ENCODE results near the gene TMPO. TPM values are rescaled to one million over a fixed set of nuclear protein-coding genes. Genes with fewer than 3 reads are reported as not detected.
"Not testable (repeated sequence)": the region's sequence is repeated elsewhere in the genome, so short reads cannot be mapped to it uniquely, and the experiment has no call there.

TMPO gene
- polyA plus RNA-seq, 2 donors = 29.1 to 34.5 TPM

- 46 to 66% methylated on average over 1 of the region's 1 CpG for WGBS, 2 donors
- Histone ChIP-seq H3K27ac (ENCODE audit: low read depth in 2 of 2, low read length in 1 of 2) (no peak overlapping the region), H3K4me1 (ENCODE audit: control insufficient read depth in 2 of 2, insufficient read depth in 2 of 2, low read length in 1 of 2) (no peaks in the 10 kb centered on the region), H3K36me3 (ENCODE audit: control insufficient read depth in 2 of 2, insufficient read depth in 2 of 2, low read length in 1 of 2) (no peaks in the 10 kb centered on the region), H3K27me3 (ENCODE audit: control insufficient read depth in 1 of 2, insufficient read depth in 2 of 2, low read length in 2 of 2) (no peaks in the 10 kb centered on the region), H3K4me3 (ENCODE audit: low read depth in 1 of 2, low read length in 2 of 2) (no peak overlapping the region), H3K9me3 (ENCODE audit: control insufficient read depth in 2 of 2, insufficient read depth in 1 of 2, low read depth in 1 of 2, low read length in 1 of 2) (no peaks in the 10 kb centered on the region)
Observed at GRCh38 chr12:98574110-98574509, 58.7 kb downstream of the TMPO start.

GRCh38 chr12:98575013-98575412 lies 59.6 kb downstream of the TMPO start:
- Histone ChIP-seq H3K4me1 (ENCODE audit: control insufficient read depth in 2 of 2, insufficient read depth in 2 of 2, low read length in 1 of 2) (no peaks in the 10 kb centered on the region), H3K4me3 (ENCODE audit: low read depth in 1 of 2, low read length in 2 of 2) (no peak overlapping the region), H3K9me3 (ENCODE audit: control insufficient read depth in 2 of 2, insufficient read depth in 1 of 2, low read depth in 1 of 2, low read length in 1 of 2) (no peaks in the 10 kb centered on the region), H3K36me3 (ENCODE audit: control insufficient read depth in 2 of 2, insufficient read depth in 2 of 2, low read length in 1 of 2) (no peaks in the 10 kb centered on the region), H3K27me3 (ENCODE audit: control insufficient read depth in 1 of 2, insufficient read depth in 2 of 2, low read length in 2 of 2) (no peaks in the 10 kb centered on the region), H3K27ac (ENCODE audit: low read depth in 2 of 2, low read length in 1 of 2) (no peak overlapping the region)
- 71 to 95% methylated on average over 4 of the region's 4 CpGs for WGBS, 2 donors

- H3K27ac ChIP-seq (ENCODE audit: low read depth in 2 of 2, low read length in 1 of 2); H3K9me3 ChIP-seq (ENCODE audit: control insufficient read depth in 2 of 2, insufficient read depth in 1 of 2, low read depth in 1 of 2, low read length in 1 of 2); H3K4me3 ChIP-seq (ENCODE audit: low read depth in 1 of 2, low read length in 2 of 2); H3K36me3 ChIP-seq (ENCODE audit: control insufficient read depth in 2 of 2, insufficient read depth in 2 of 2, low read length in 1 of 2); H3K4me1 ChIP-seq (ENCODE audit: control insufficient read depth in 2 of 2, insufficient read depth in 2 of 2, low read length in 1 of 2); H3K27me3 ChIP-seq (ENCODE audit: control insufficient read depth in 1 of 2, insufficient read depth in 2 of 2, low read length in 2 of 2): not testable (repeated sequence)
- WGBS, 2 donors = 83 to 86% methylated on average over 2 of the region's 2 CpGs
Observed at GRCh38 chr12:98576795-98577194, 61.4 kb downstream of the TMPO start.

- H3K36me3 ChIP-seq (ENCODE audit: control insufficient read depth in 2 of 2, insufficient read depth in 2 of 2, low read length in 1 of 2) = no peaks in the 10 kb centered on the region
- H3K27ac ChIP-seq (ENCODE audit: low read depth in 2 of 2, low read length in 1 of 2) = no peak overlapping the region
- no peaks in the 10 kb centered on the region for H3K27me3 ChIP-seq (ENCODE audit: control insufficient read depth in 1 of 2, insufficient read depth in 2 of 2, low read length in 2 of 2)
- 71% methylated on average over 1 of the region's 1 CpG for WGBS, 2 donors
- H3K9me3 ChIP-seq (ENCODE audit: control insufficient read depth in 2 of 2, insufficient read depth in 1 of 2, low read depth in 1 of 2, low read length in 1 of 2) = no peaks in the 10 kb centered on the region
- no peaks in the 10 kb centered on the region for H3K4me1 ChIP-seq (ENCODE audit: control insufficient read depth in 2 of 2, insufficient read depth in 2 of 2, low read length in 1 of 2)
- no peak overlapping the region for H3K4me3 ChIP-seq (ENCODE audit: low read depth in 1 of 2, low read length in 2 of 2)
Observed at GRCh38 chr12:98578392-98578791, 63.0 kb downstream of the TMPO start.

GRCh38 chr12:98578821-98579220 lies 63.4 kb downstream of the TMPO start:
- Histone ChIP-seq H3K4me3 (ENCODE audit: low read depth in 1 of 2, low read length in 2 of 2) (no peak overlapping the region), H3K4me1 (ENCODE audit: control insufficient read depth in 2 of 2, insufficient read depth in 2 of 2, low read length in 1 of 2) (no peaks in the 10 kb centered on the region), H3K27me3 (ENCODE audit: control insufficient read depth in 1 of 2, insufficient read depth in 2 of 2, low read length in 2 of 2) (no peaks in the 10 kb centered on the region), H3K9me3 (ENCODE audit: control insufficient read depth in 2 of 2, insufficient read depth in 1 of 2, low read depth in 1 of 2, low read length in 1 of 2) (no peaks in the 10 kb centered on the region), H3K27ac (ENCODE audit: low read depth in 2 of 2, low read length in 1 of 2) (no peak overlapping the region), H3K36me3 (ENCODE audit: control insufficient read depth in 2 of 2, insufficient read depth in 2 of 2, low read length in 1 of 2) (no peaks in the 10 kb centered on the region)
- 73 to 82% methylated on average over 2 of the region's 2 CpGs for whole genome bisulfite sequencing, 2 donors

- Histone ChIP-seq H3K9me3 (ENCODE audit: control insufficient read depth in 2 of 2, insufficient read depth in 1 of 2, low read depth in 1 of 2, low read length in 1 of 2) (no peaks in the 10 kb centered on the region), H3K27me3 (ENCODE audit: control insufficient read depth in 1 of 2, insufficient read depth in 2 of 2, low read length in 2 of 2) (no peaks in the 10 kb centered on the region), H3K4me1 (ENCODE audit: control insufficient read depth in 2 of 2, insufficient read depth in 2 of 2, low read length in 1 of 2) (no peaks in the 10 kb centered on the region), H3K4me3 (ENCODE audit: low read depth in 1 of 2, low read length in 2 of 2) (no peak overlapping the region), H3K36me3 (ENCODE audit: control insufficient read depth in 2 of 2, insufficient read depth in 2 of 2, low read length in 1 of 2) (no peaks in the 10 kb centered on the region), H3K27ac (ENCODE audit: low read depth in 2 of 2, low read length in 1 of 2) (no peak overlapping the region)
- 71 to 77% methylated on average over 5 of the region's 5 CpGs for WGBS, 2 donors
Observed at GRCh38 chr12:98579347-98579746, 64.0 kb downstream of the TMPO start.

GRCh38 chr12:98579835-98580234 lies 64.4 kb downstream of the TMPO start:
- no peaks in the 10 kb centered on the region for H3K36me3 ChIP-seq (ENCODE audit: control insufficient read depth in 2 of 2, insufficient read depth in 2 of 2, low read length in 1 of 2)
- WGBS, 2 donors = 90 to 93% methylated on average over 3 of the region's 3 CpGs
- no peaks in the 10 kb centered on the region for H3K4me1 ChIP-seq (ENCODE audit: control insufficient read depth in 2 of 2, insufficient read depth in 2 of 2, low read length in 1 of 2)
- no peak overlapping the region for H3K27ac ChIP-seq (ENCODE audit: low read depth in 2 of 2, low read length in 1 of 2)
- H3K4me3 ChIP-seq (ENCODE audit: low read depth in 1 of 2, low read length in 2 of 2) = no peak overlapping the region
- H3K9me3 ChIP-seq (ENCODE audit: control insufficient read depth in 2 of 2, insufficient read depth in 1 of 2, low read depth in 1 of 2, low read length in 1 of 2) = no peaks in the 10 kb centered on the region
- no peaks in the 10 kb centered on the region for H3K27me3 ChIP-seq (ENCODE audit: control insufficient read depth in 1 of 2, insufficient read depth in 2 of 2, low read length in 2 of 2)

GRCh38 chr12:98580695-98581094 lies 65.3 kb downstream of the TMPO start:
- Histone ChIP-seq H3K36me3 (ENCODE audit: control insufficient read depth in 2 of 2, insufficient read depth in 2 of 2, low read length in 1 of 2) (no peaks in the 10 kb centered on the region), H3K9me3 (ENCODE audit: control insufficient read depth in 2 of 2, insufficient read depth in 1 of 2, low read depth in 1 of 2, low read length in 1 of 2) (no peaks in the 10 kb centered on the region), H3K4me1 (ENCODE audit: control insufficient read depth in 2 of 2, insufficient read depth in 2 of 2, low read length in 1 of 2) (no peaks in the 10 kb centered on the region), H3K27ac (ENCODE audit: low read depth in 2 of 2, low read length in 1 of 2) (no peak overlapping the region), H3K4me3 (ENCODE audit: low read depth in 1 of 2, low read length in 2 of 2) (no peak overlapping the region), H3K27me3 (ENCODE audit: control insufficient read depth in 1 of 2, insufficient read depth in 2 of 2, low read length in 2 of 2) (no peaks in the 10 kb centered on the region)
- 92 to 96% methylated on average over 5 of the region's 5 CpGs for WGBS, 2 donors

- Histone ChIP-seq H3K36me3 (ENCODE audit: control insufficient read depth in 2 of 2, insufficient read depth in 2 of 2, low read length in 1 of 2) (no peaks in the 10 kb centered on the region), H3K27ac (ENCODE audit: low read depth in 2 of 2, low read length in 1 of 2) (no peak overlapping the region), H3K4me3 (ENCODE audit: low read depth in 1 of 2, low read length in 2 of 2) (no peak overlapping the region), H3K27me3 (ENCODE audit: control insufficient read depth in 1 of 2, insufficient read depth in 2 of 2, low read length in 2 of 2) (no peaks in the 10 kb centered on the region), H3K4me1 (ENCODE audit: control insufficient read depth in 2 of 2, insufficient read depth in 2 of 2, low read length in 1 of 2) (no peaks in the 10 kb centered on the region), H3K9me3 (ENCODE audit: control insufficient read depth in 2 of 2, insufficient read depth in 1 of 2, low read depth in 1 of 2, low read length in 1 of 2) (no peaks in the 10 kb centered on the region)
- 84 to 87% methylated on average over 1 of the region's 1 CpG for WGBS, 2 donors
Observed at GRCh38 chr12:98581101-98581500, 65.7 kb downstream of the TMPO start.

GRCh38 chr12:98582093-98582492 lies 66.7 kb downstream of the TMPO start:
- WGBS, 2 donors = 79 to 85% methylated on average over 6 of the region's 6 CpGs

More at GRCh38 chr12:98582093-98582492, 66.7 kb downstream of the TMPO start:
- H3K4me1 ChIP-seq (ENCODE audit: control insufficient read depth in 2 of 2, insufficient read depth in 2 of 2, low read length in 1 of 2) = no peaks in the 10 kb centered on the region
- no peak overlapping the region for H3K4me3 ChIP-seq (ENCODE audit: low read depth in 1 of 2, low read length in 2 of 2)
- H3K36me3 ChIP-seq (ENCODE audit: control insufficient read depth in 2 of 2, insufficient read depth in 2 of 2, low read length in 1 of 2) = no peaks in the 10 kb centered on the region
- no peaks in the 10 kb centered on the region for H3K27me3 ChIP-seq (ENCODE audit: control insufficient read depth in 1 of 2, insufficient read depth in 2 of 2, low read length in 2 of 2)
- H3K9me3 ChIP-seq (ENCODE audit: control insufficient read depth in 2 of 2, insufficient read depth in 1 of 2, low read depth in 1 of 2, low read length in 1 of 2) = no peaks in the 10 kb centered on the region
- H3K27ac ChIP-seq (ENCODE audit: low read depth in 2 of 2, low read length in 1 of 2) = no peak overlapping the region
